Neural cell (in vitro differentiated cells): ENCODE results near the gene ESR1. TPM values are rescaled to one million over a fixed set of nuclear protein-coding genes. Genes with fewer than 3 reads are reported as not detected.

Source experiments
- H2AFZ ChIP-seq: fragments of 200-600, 300-800 bp; sonication (generic), shearing (Covaris generic); 2 replicates; pipeline ENCODE4 v1.6.0; 2014; ENCODE audit warnings: low read depth, mild to moderate bottlenecking, antibody characterized with exemption, low read length, moderate library complexity
- H3F3A ChIP-seq: fragments of 200-600 bp; shearing (Covaris generic); 2 replicates; pipeline ENCODE4 v1.6.1; 2016; ENCODE audit warnings: mild to moderate bottlenecking, moderate library complexity, mixed read lengths, antibody characterized with exemption, low read length; ENCODE audit not compliant: insufficient read depth, poor library complexity, severe bottlenecking
- H3K27ac ChIP-seq: fragments of 200-600, 300-800 bp; sonication (generic), shearing (Covaris generic); 2 replicates; pipeline ENCODE4 v1.5.1; 2014; ENCODE audit warnings: mild to moderate bottlenecking, low read length, moderate library complexity
- H3K27me3 ChIP-seq: fragments of 300-800, 200-600 bp; sonication (generic), shearing (Covaris generic); 2 replicates; pipeline ENCODE4 v1.6.0; 2014; ENCODE audit warnings: mild to moderate bottlenecking, low read depth, low read length, moderate library complexity; ENCODE audit not compliant: insufficient read depth
- H3K36me3 ChIP-seq: fragments of 300-800, 200-600 bp; sonication (generic), shearing (Covaris generic); 2 replicates; pipeline ENCODE4 v1.5.1; 2014; ENCODE audit warnings: mild to moderate bottlenecking, antibody characterized with exemption, low read length, moderate library complexity; ENCODE audit not compliant: insufficient read depth
- H3K4me2 ChIP-seq: fragments of 300-800, 200-600 bp; sonication (generic), shearing (Covaris generic); 2 replicates; pipeline ENCODE4 v1.6.0; 2014; ENCODE audit warnings: mild to moderate bottlenecking, low read length
- H3K4me3 ChIP-seq: fragments of 300-800, 200-600 bp; sonication (generic), shearing (Covaris generic); 2 replicates; pipeline ENCODE4 v1.5.1; 2014; ENCODE audit warnings: mild to moderate bottlenecking, low read length, moderate library complexity
- H3K79me2 ChIP-seq: fragments of 200-600 bp; shearing (Covaris generic); replicated peaks from 2 replicates; pipeline ENCODE4 v1.6.0; 2014; ENCODE audit warnings: mild to moderate bottlenecking, low read length, moderate library complexity; ENCODE audit not compliant: insufficient read depth
- H3K9ac ChIP-seq: fragments of 300-800, 200-600 bp; sonication (generic), shearing (Covaris generic); 2 replicates; pipeline ENCODE4 v1.6.1; 2016; ENCODE audit warnings: mild to moderate bottlenecking, low read length, mixed read lengths
- H3K9me2 ChIP-seq: fragments of 200-600 bp; shearing (Covaris generic); 2 replicates; pipeline ENCODE4 v1.6.1; 2016; ENCODE audit warnings: mild to moderate bottlenecking, low read length, mixed read lengths; ENCODE audit not compliant: insufficient read depth
- H3K9me3 ChIP-seq: fragments of 200-600, 300-800 bp; sonication (generic), shearing (Covaris generic); 2 replicates; pipeline ENCODE4 v1.6.1; 2016; ENCODE audit warnings: mild to moderate bottlenecking, mixed run types, low read length, moderate library complexity, mixed read lengths
- H4K20me1 ChIP-seq: fragments of 200-600 bp; shearing (Covaris generic); 2 replicates; pipeline ENCODE4 v1.6.1; 2016; ENCODE audit warnings: mild to moderate bottlenecking, mixed run types; ENCODE audit not compliant: insufficient read depth
- CTCF ChIP-seq: fragments of 450-650 bp; IDR thresholded peaks from 2 replicates; pipeline ENCODE4 v1.5.1; 2014; ENCODE audit warnings: antibody characterized with exemption, mild to moderate bottlenecking, moderate library complexity; ENCODE audit not compliant: poor library complexity, severe bottlenecking
- EP300 ChIP-seq: fragments of 450-650 bp; conservative IDR thresholded peaks from 2 replicates; pipeline ENCODE4 v1.6.1; 2014; ENCODE audit warnings: antibody characterized with exemption, mild to moderate bottlenecking, moderate library complexity; ENCODE audit not compliant: poor library complexity, severe bottlenecking
- EZH2 ChIP-seq: fragments of 200-600, 300-800 bp; shearing (Covaris generic), sonication (generic); IDR thresholded peaks from 2 replicates; pipeline ENCODE4 v1.6.1; 2014; ENCODE audit warnings: antibody characterized with exemption, low read length, borderline replicate concordance, mild to moderate bottlenecking; ENCODE audit not compliant: insufficient read depth, poor library complexity, severe bottlenecking
- MXI1 ChIP-seq: fragments of 450-650 bp; conservative IDR thresholded peaks from 2 replicates; pipeline ENCODE4 v1.6.1; 2014; ENCODE audit warnings: antibody characterized with exemption, mild to moderate bottlenecking; ENCODE audit not compliant: poor library complexity, severe bottlenecking
- POLR2AphosphoS5 ChIP-seq: IDR thresholded peaks from 2 replicates; pipeline ENCODE4 v1.6.1; 2012
- RAD21 ChIP-seq: fragments of 450-650 bp; conservative IDR thresholded peaks from 2 replicates; pipeline ENCODE4 v1.6.1; 2014; ENCODE audit warnings: antibody characterized with exemption, mild to moderate bottlenecking, moderate library complexity
- REST ChIP-seq: IDR thresholded peaks from 2 replicates; pipeline ENCODE4 v1.6.1; 2012; ENCODE audit warnings: borderline replicate concordance
- SMC3 ChIP-seq: fragments of 450-650 bp; conservative IDR thresholded peaks from 2 replicates; pipeline ENCODE4 v1.6.1; 2014; ENCODE audit warnings: antibody characterized with exemption, mild to moderate bottlenecking, moderate library complexity; ENCODE audit not compliant: poor library complexity
- TAF1 ChIP-seq: IDR thresholded peaks from 2 replicates; pipeline ENCODE4 v1.6.1; 2012; ENCODE audit warnings: low read depth
- polyA plus RNA-seq: library from polyadenylated mRNA; depleted of rRNA; stranded (reverse); fragments of >200 nt; gene quantifications from 2 replicates; pipeline ENCODE4 v1.2.3, GENCODE V29; 2014

Gene ESR1
- polyA plus RNA-seq, 1 donor from 2014 or later = 0.14 TPM

GRCh38 chr6:151940307-151940706, 132.8 kb downstream of the ESR1 start:
- TF ChIP-seq EP300 = no peak
- no peak for TF ChIP-seq RAD21
- no peak for TF ChIP-seq TAF1
- no peak for TF ChIP-seq POLR2AphosphoS5
- H3K9ac ChIP-seq = no peak overlapping the region
- H4K20me1 ChIP-seq = no peaks in the 10 kb centered on the region
- H3K9me3 ChIP-seq = no peaks in the 10 kb centered on the region
- no peaks in the 10 kb centered on the region for H3K9me2 ChIP-seq
- no peaks in the 10 kb centered on the region for H3K27me3 ChIP-seq
- H3K27ac ChIP-seq = no peak overlapping the region
- H3K36me3 ChIP-seq = no peaks in the 10 kb centered on the region
- H3K4me2 ChIP-seq = no peak overlapping the region
- no peak overlapping the region for H3K4me3 ChIP-seq
- no peaks in the 10 kb centered on the region for H3K79me2 ChIP-seq
- no peaks in the 10 kb centered on the region for H3F3A ChIP-seq
- no peak overlapping the region for H2AFZ ChIP-seq

- Histone ChIP-seq H3K36me3 (no peaks in the 10 kb centered on the region), H3K79me2 (no peaks in the 10 kb centered on the region), H3K27ac (no peak overlapping the region), H3K9me2 (no peaks in the 10 kb centered on the region), H3F3A (no peaks in the 10 kb centered on the region), H3K4me2 (no peak overlapping the region), H3K4me3 (no peak overlapping the region), H3K9me3 (no peaks in the 10 kb centered on the region), H3K27me3 (no peaks in the 10 kb centered on the region), H2AFZ (no peak overlapping the region), H4K20me1 (no peaks in the 10 kb centered on the region), H3K9ac (no peak overlapping the region)
- TF ChIP-seq SMC3 (no peak), EZH2 (no peak), REST (no peak), CTCF (no peak), EP300 (no peak), RAD21 (no peak), POLR2AphosphoS5 (no peak), MXI1 (no peak), TAF1 (no peak)
Observed at GRCh38 chr6:151948002-151948743, 140.7 kb downstream of the ESR1 start.
